H9 (cell line): ENCODE measurements around the gene TMEM132D. TPM values are rescaled to one million over a fixed set of nuclear protein-coding genes. Genes with fewer than 3 reads are reported as not detected.

ENCODE experiments used
- DNase-seq: peaks from one replicate; pipeline ENCODE4 v3.0.0-alpha.2; 2017
- H2AFZ ChIP-seq: one replicate; pipeline ENCODE4 v1.6.1; 2013; ENCODE audit warnings: mild to moderate bottlenecking, low read length, control low read depth, moderate library complexity
- H2AK5ac ChIP-seq: 2 replicates; pipeline ENCODE4 v1.6.1; 2013; ENCODE audit warnings: low read length, control low read depth, mixed read lengths; ENCODE audit not compliant: insufficient read length
- H2BK120ac ChIP-seq: one replicate; pipeline ENCODE4 v1.6.1; 2013; ENCODE audit warnings: low read depth, mild to moderate bottlenecking, low read length, control low read depth, inconsistent platforms; ENCODE audit not compliant: poor library complexity, severe bottlenecking
- H2BK12ac ChIP-seq: 2 replicates; pipeline ENCODE4 v1.6.1; 2013; ENCODE audit warnings: low read length, control low read depth, mixed read lengths, low read depth; ENCODE audit not compliant: insufficient read length
- H2BK15ac ChIP-seq: 2 replicates; pipeline ENCODE4 v1.6.1; 2013; ENCODE audit warnings: low read depth, low read length, control low read depth
- H2BK20ac ChIP-seq: one replicate; pipeline ENCODE4 v1.6.1; 2013; ENCODE audit warnings: low read depth, mild to moderate bottlenecking, low read length, control low read depth, inconsistent platforms; ENCODE audit not compliant: poor library complexity, severe bottlenecking
- H2BK5ac ChIP-seq: 2 replicates; pipeline ENCODE4 v1.6.1; 2013; ENCODE audit warnings: low read length, control low read depth, mixed read lengths; ENCODE audit not compliant: insufficient read length
- H3K14ac ChIP-seq: 2 replicates; pipeline ENCODE4 v1.6.1; 2013; ENCODE audit warnings: low read length, control low read depth; ENCODE audit not compliant: insufficient read depth
- H3K18ac ChIP-seq: 2 replicates; pipeline ENCODE4 v1.6.1; 2013; ENCODE audit warnings: low read depth, mild to moderate bottlenecking, mixed read lengths, low read length, control low read depth; ENCODE audit not compliant: insufficient read length
- H3K23ac ChIP-seq: 2 replicates; pipeline ENCODE4 v1.6.1; 2013; ENCODE audit warnings: low read length, control low read depth, mixed read lengths, low read depth; ENCODE audit not compliant: insufficient read length
- H3K23me2 ChIP-seq: 2 replicates; pipeline ENCODE4 v1.6.1; 2013; ENCODE audit warnings: low read depth, mild to moderate bottlenecking, mixed read lengths, low read length, control low read depth; ENCODE audit not compliant: insufficient read length, poor library complexity, severe bottlenecking
- H3K27ac ChIP-seq: 2 replicates; pipeline ENCODE4 v1.5.1; 2013; ENCODE audit warnings: low read length, control low read depth, mixed read lengths, low read depth; ENCODE audit not compliant: insufficient read length
- H3K27me3 ChIP-seq: 2 replicates; pipeline ENCODE4 v1.6.1; 2013; ENCODE audit warnings: low read length, control low read depth, inconsistent platforms; ENCODE audit not compliant: insufficient read depth
- H3K4ac ChIP-seq: 2 replicates; pipeline ENCODE4 v1.6.1; 2013; ENCODE audit warnings: low read depth, mild to moderate bottlenecking, control low read depth, inconsistent platforms, low read length, moderate library complexity
- H3K4me1 ChIP-seq: 2 replicates; pipeline ENCODE4 v1.6.1; 2013; ENCODE audit warnings: low read length, control low read depth, inconsistent platforms; ENCODE audit not compliant: insufficient read depth
- H3K4me2 ChIP-seq: 2 replicates; pipeline ENCODE4 v1.6.1; 2013; ENCODE audit warnings: low read length, control low read depth, mixed read lengths; ENCODE audit not compliant: insufficient read length, insufficient read depth
- H3K56ac ChIP-seq: 2 replicates; pipeline ENCODE4 v1.6.1; 2013; ENCODE audit warnings: low read depth, mild to moderate bottlenecking, mixed read lengths, low read length, control low read depth; ENCODE audit not compliant: insufficient read length
- H3K79me1 ChIP-seq: 2 replicates; pipeline ENCODE4 v1.6.1; 2013; ENCODE audit warnings: low read depth, mild to moderate bottlenecking, moderate library complexity, low read length, control low read depth, inconsistent platforms; ENCODE audit not compliant: insufficient read depth, poor library complexity, severe bottlenecking
- H3K79me2 ChIP-seq: 2 replicates; pipeline ENCODE4 v1.6.1; 2013; ENCODE audit warnings: low read length, control low read depth, inconsistent platforms; ENCODE audit not compliant: insufficient read depth
- H3K9ac ChIP-seq: 2 replicates; pipeline ENCODE4 v1.6.1; 2013; ENCODE audit warnings: low read length, control low read depth, mixed read lengths; ENCODE audit not compliant: insufficient read length; ENCODE audit errors: extremely low read depth
- H3K9me3 ChIP-seq: one replicate; pipeline ENCODE4 v1.6.1; 2013; ENCODE audit warnings: low read depth, low read length, inconsistent platforms; ENCODE audit not compliant: control insufficient read depth
- H3T11ph ChIP-seq: one replicate; pipeline ENCODE4 v1.6.1; 2013; ENCODE audit warnings: mild to moderate bottlenecking, low read length, control low read depth, inconsistent platforms
- H4K20me1 ChIP-seq: one replicate; pipeline ENCODE4 v1.6.1; 2013; ENCODE audit not compliant: control insufficient read depth, insufficient read length, insufficient read depth
- H4K5ac ChIP-seq: 2 replicates; pipeline ENCODE4 v1.6.1; 2013; ENCODE audit warnings: low read depth, mild to moderate bottlenecking, mixed read lengths, low read length, control low read depth; ENCODE audit not compliant: insufficient read length
- H4K8ac ChIP-seq: replicated peaks from 2 replicates; pipeline ENCODE4 v1.6.1; 2013; ENCODE audit warnings: low read length, control low read depth, mixed read lengths, low read depth; ENCODE audit not compliant: insufficient read length
- H4K91ac ChIP-seq: 2 replicates; pipeline ENCODE4 v1.6.1; 2013; ENCODE audit warnings: low read depth, mild to moderate bottlenecking, moderate library complexity, mixed read lengths, low read length, control low read depth; ENCODE audit not compliant: insufficient read length
- H3K27ac Mint-ChIP-seq, 3 experiments: 2 replicates in 2 of 3; 3 replicates in 1 of 3; pipeline ENCODE4 v1.8.0; 2020 to 2021; ENCODE audit warnings: mixed read lengths in 3 of 3, mild to moderate bottlenecking in 1 of 3, moderate library complexity in 1 of 3
- H3K27me3 Mint-ChIP-seq: 2 replicates; pipeline ENCODE4 v1.8.0; 2021; ENCODE audit warnings: low read depth, mild to moderate bottlenecking, moderate library complexity, mixed read lengths
- H3K36me3 Mint-ChIP-seq, 3 experiments: 2 replicates in 2 of 3; 3 replicates in 1 of 3; pipeline ENCODE4 v1.8.0; 2020 to 2021; ENCODE audit warnings: low read depth in 3 of 3, mixed read lengths in 3 of 3; ENCODE audit not compliant: insufficient read depth in 1 of 3
- H3K4me1 Mint-ChIP-seq, 2 experiments: 2 replicates each; pipeline ENCODE4 v1.8.0; 2020; ENCODE audit warnings: mixed read lengths in 2 of 2
- H3K4me3 Mint-ChIP-seq, 2 experiments: 2 replicates in 1 of 2; 3 replicates in 1 of 2; pipeline ENCODE4 v1.8.0; 2020 to 2021; ENCODE audit warnings: mild to moderate bottlenecking in 2 of 2, mixed read lengths in 2 of 2, moderate library complexity in 1 of 2
- H3K9me3 Mint-ChIP-seq, 2 experiments: 2 replicates in 1 of 2; 3 replicates in 1 of 2; pipeline ENCODE4 v1.8.0; 2020; ENCODE audit warnings: mild to moderate bottlenecking in 2 of 2, mixed read lengths in 2 of 2, moderate library complexity in 1 of 2
- WGBS: extraction: QIAGEN DNeasy Blood & Tissue Kit; methylation state at CpG from one replicate; pipeline ENCODE4 v1.1.7; 2013; ENCODE audit warnings: missing lambda C conversion rate, low lambda C conversion rate, mixed read lengths; ENCODE audit not compliant: insufficient read length; ENCODE audit errors: extremely low coverage; 5-methylcytosine and 5-hydroxymethylcytosine counted together
- total RNA-seq: library from RNA; stranded (reverse); gene quantifications from 2 replicates; pipeline ENCODE4 v1.2.1, GENCODE V29; 2021
- TF ChIP-seq, protein P1 (sequence below): fragments of 200-600 bp; sonication (generic); conservative IDR thresholded peaks from 3 replicates; pipeline ENCODE4 v1.8.0; 2021; ENCODE audit warnings: antibody characterized with exemption, mild to moderate bottlenecking

TMEM132D gene
- total RNA-seq, 1 experiment from 2014 or later: 6.1 TPM

DNA sequence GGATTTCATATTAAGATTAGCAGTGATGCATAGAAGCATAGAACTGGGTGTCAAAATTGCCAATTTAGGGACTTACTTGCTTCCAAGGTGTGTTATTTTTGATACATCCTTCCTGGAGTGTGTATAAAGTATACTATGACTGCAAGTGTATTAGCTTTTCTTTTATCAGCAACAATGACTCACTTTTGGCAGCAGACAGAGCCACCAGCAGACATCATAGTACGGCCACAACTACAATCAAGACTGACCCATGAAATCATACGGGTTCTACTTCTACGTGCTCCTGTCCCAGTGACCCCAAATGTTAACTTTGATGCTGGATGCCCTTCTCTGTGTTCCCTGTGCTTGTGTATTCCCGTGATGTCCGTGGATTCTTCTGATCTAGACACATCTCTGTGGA, 443.9 kb downstream of the TMEM132D start:
- Histone ChIP-seq H3T11ph (no peak overlapping the region), H3K23me2 (no peaks in the 10 kb centered on the region), H3K9ac (no peak overlapping the region), H2BK120ac (no peak overlapping the region), H3K4me1 (peaks cover under 1% of the 10 kb centered on the region; the same call in 1 of the 2 replicates), H3K79me1 (no peaks in the 10 kb centered on the region), H3K23ac (no peak overlapping the region), H4K20me1 (no peaks in the 10 kb centered on the region), H3K4ac (no peak overlapping the region), H3K4me2 (no peak overlapping the region), H3K14ac (no peak overlapping the region), H3K18ac (no peak overlapping the region), H2BK20ac (no peak overlapping the region), H3K56ac (no peak overlapping the region), H2BK15ac (no peak overlapping the region), H3K27ac (no peak overlapping the region), H2BK12ac (no peak overlapping the region), H3K79me2 (no peaks in the 10 kb centered on the region), H3K9me3 (no peaks in the 10 kb centered on the region), H4K5ac (no peak overlapping the region), H4K91ac (no peak overlapping the region), H2AFZ (no peak overlapping the region), H2AK5ac (no peak overlapping the region), H2BK5ac (no peak overlapping the region), H3K27me3 (no peaks in the 10 kb centered on the region), H4K8ac (no peak overlapping the region)
- Mint-ChIP-seq H3K4me3 (no peak overlapping the region), H3K27me3 (peaks cover 1% of the 10 kb centered on the region; the same call in 1 of the 2 replicates), H3K36me3 (peaks cover 0 to 3% (median 0%) of the 10 kb centered on the region in 3 experiments; a peak in 1 of 7 replicates), H3K27ac (no peak overlapping the region; a peak in 1 of 7 replicates), H3K9me3 (no peaks in the 10 kb centered on the region; a peak in 1 of 5 replicates), H3K4me1 (peaks cover 0 to under 1% of the 10 kb centered on the region in 2 experiments; a peak in 2 of 4 replicates)
- no peak for DNase-seq
- TF ChIP-seq, protein P1, sequence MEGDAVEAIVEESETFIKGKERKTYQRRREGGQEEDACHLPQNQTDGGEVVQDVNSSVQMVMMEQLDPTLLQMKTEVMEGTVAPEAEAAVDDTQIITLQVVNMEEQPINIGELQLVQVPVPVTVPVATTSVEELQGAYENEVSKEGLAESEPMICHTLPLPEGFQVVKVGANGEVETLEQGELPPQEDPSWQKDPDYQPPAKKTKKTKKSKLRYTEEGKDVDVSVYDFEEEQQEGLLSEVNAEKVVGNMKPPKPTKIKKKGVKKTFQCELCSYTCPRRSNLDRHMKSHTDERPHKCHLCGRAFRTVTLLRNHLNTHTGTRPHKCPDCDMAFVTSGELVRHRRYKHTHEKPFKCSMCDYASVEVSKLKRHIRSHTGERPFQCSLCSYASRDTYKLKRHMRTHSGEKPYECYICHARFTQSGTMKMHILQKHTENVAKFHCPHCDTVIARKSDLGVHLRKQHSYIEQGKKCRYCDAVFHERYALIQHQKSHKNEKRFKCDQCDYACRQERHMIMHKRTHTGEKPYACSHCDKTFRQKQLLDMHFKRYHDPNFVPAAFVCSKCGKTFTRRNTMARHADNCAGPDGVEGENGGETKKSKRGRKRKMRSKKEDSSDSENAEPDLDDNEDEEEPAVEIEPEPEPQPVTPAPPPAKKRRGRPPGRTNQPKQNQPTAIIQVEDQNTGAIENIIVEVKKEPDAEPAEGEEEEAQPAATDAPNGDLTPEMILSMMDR: no peak
- no CpG with 5 or more reads among the region's 5 CpGs for WGBS
